ENCODE data around the gene PARVB. TPM values are rescaled to one million over a fixed set of nuclear protein-coding genes. Genes with fewer than 3 reads are reported as not detected.
"Not testable (repeated sequence)": the region's sequence is repeated elsewhere in the genome, so short reads cannot be mapped to it uniquely, and the experiment has no call there.

Gene PARVB
- polyA plus RNA-seq, 1 experiment, result 65.8 TPM

- POLR2A ChIA-PET, result no interaction called here
- CTCF ChIA-PET, result interaction anchor here (2.0 kb wide), 1 partner anchor 28 kb away, joined by 4 read pairs; no protein-coding TSS in a partner anchor
Observed at GRCh38 chr22:44109416-44109815, 85.3 kb downstream of the PARVB start.

GRCh38 chr22:44110656-44111055, 86.6 kb downstream of the PARVB start:
- H3K27me3 ChIP-seq (ENCODE audit: control insufficient read depth, insufficient read depth, low read length); POLR2A ChIA-PET; H3K4me3 ChIP-seq (ENCODE audit: low read depth, low read length); DNase-seq (ENCODE audit: low read depth); H3K36me3 ChIP-seq (ENCODE audit: control insufficient read depth, insufficient read depth, low read length): not testable (repeated sequence)
- CTCF ChIA-PET, result interaction anchor here (2.0 kb wide), 1 partner anchor 29 kb away, joined by 4 read pairs; no protein-coding TSS in a partner anchor

More at GRCh38 chr22:44109416-44109815, 85.3 kb downstream of the PARVB start:
- no peak for DNase-seq (ENCODE audit: low read depth)
- Histone ChIP-seq H3K4me3 (ENCODE audit: low read depth, low read length) (no peak overlapping the region), H3K36me3 (ENCODE audit: control insufficient read depth, insufficient read depth, low read length) (no peaks in the 10 kb centered on the region), H3K27me3 (ENCODE audit: control insufficient read depth, insufficient read depth, low read length) (no peaks in the 10 kb centered on the region)
- TF ChIP-seq CTCF (IDR thresholded peaks at IDR 0.05; ENCODE audit: insufficient read depth, low read depth, low read length), result no peak

GRCh38 chr22:44111562-44112155, 87.6 kb downstream of the PARVB start:
- no peak for DNase-seq (ENCODE audit: low read depth)
- H3K4me3 ChIP-seq (ENCODE audit: low read depth, low read length), result no peak overlapping the region
- no peaks in the 10 kb centered on the region for H3K36me3 ChIP-seq (ENCODE audit: control insufficient read depth, insufficient read depth, low read length)
- no peak for TF ChIP-seq CTCF (IDR thresholded peaks at IDR 0.05; ENCODE audit: insufficient read depth, low read depth, low read length)
- POLR2A ChIA-PET, result no interaction called here
- CTCF ChIA-PET, result interaction anchor here (1.1 kb wide), 1 partner anchor 8 kb away, joined by 3 read pairs; no protein-coding TSS in a partner anchor
- H3K27me3 ChIP-seq (ENCODE audit: control insufficient read depth, insufficient read depth, low read length), result no peaks in the 10 kb centered on the region

- no peak for TF ChIP-seq CTCF (IDR thresholded peaks at IDR 0.05; ENCODE audit: insufficient read depth, low read depth, low read length)
- CTCF ChIA-PET, result interaction anchor here (1.1 kb wide), 1 partner anchor 9 kb away, joined by 3 read pairs; no protein-coding TSS in a partner anchor
- H3K27me3 ChIP-seq (ENCODE audit: control insufficient read depth, insufficient read depth, low read length), result no peaks in the 10 kb centered on the region
- no peak for DNase-seq (ENCODE audit: low read depth)
- no peak overlapping the region for H3K4me3 ChIP-seq (ENCODE audit: low read depth, low read length)
- POLR2A ChIA-PET, result no interaction called here
- no peaks in the 10 kb centered on the region for H3K36me3 ChIP-seq (ENCODE audit: control insufficient read depth, insufficient read depth, low read length)
Observed at GRCh38 chr22:44112191-44112590, 88.1 kb downstream of the PARVB start.

- DNase-seq (ENCODE audit: low read depth), result no peak
- ChIA-PET CTCF (no interaction called here), POLR2A (no interaction called here)
- Histone ChIP-seq H3K4me3 (ENCODE audit: low read depth, low read length) (no peak overlapping the region), H3K36me3 (ENCODE audit: control insufficient read depth, insufficient read depth, low read length) (peaks cover 2% of the 10 kb centered on the region), H3K27me3 (ENCODE audit: control insufficient read depth, insufficient read depth, low read length) (no peaks in the 10 kb centered on the region)
- no peak for TF ChIP-seq CTCF (IDR thresholded peaks at IDR 0.05; ENCODE audit: insufficient read depth, low read depth, low read length)
Observed at GRCh38 chr22:44116331-44116730, 92.2 kb downstream of the PARVB start.

Data from BJ (cell line).